ENCODE measurements around the gene TMEM238. TPM values are rescaled to one million over a fixed set of nuclear protein-coding genes. Genes with fewer than 3 reads are reported as not detected.

The TMEM238 gene
- total RNA-seq, 1 donor from 2014 or later, result 0.58 TPM

DNA sequence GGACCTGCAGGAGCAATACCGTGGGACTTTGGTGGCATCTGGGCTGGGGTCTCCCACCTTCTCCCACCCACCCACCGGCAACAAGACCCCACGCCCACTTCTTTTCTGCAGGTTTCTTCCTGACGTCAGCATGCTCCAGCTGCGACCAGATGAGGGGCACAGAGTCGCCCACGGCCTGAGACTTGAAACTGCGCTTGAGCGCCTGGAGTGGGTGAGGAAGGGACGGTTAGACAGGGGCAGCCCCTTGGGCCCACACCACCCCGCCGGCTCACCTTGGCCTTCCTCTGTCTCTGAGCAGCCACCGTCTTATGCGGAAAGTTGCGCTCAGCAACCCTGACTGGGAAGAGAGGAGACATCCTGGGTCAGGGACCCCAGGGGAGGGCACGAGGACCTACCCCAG lies 23.2 kb downstream of the TMEM238 start:
- no peak for DNase-seq (ENCODE audit: extremely low read depth, low read depth, low spot score)

DNA sequence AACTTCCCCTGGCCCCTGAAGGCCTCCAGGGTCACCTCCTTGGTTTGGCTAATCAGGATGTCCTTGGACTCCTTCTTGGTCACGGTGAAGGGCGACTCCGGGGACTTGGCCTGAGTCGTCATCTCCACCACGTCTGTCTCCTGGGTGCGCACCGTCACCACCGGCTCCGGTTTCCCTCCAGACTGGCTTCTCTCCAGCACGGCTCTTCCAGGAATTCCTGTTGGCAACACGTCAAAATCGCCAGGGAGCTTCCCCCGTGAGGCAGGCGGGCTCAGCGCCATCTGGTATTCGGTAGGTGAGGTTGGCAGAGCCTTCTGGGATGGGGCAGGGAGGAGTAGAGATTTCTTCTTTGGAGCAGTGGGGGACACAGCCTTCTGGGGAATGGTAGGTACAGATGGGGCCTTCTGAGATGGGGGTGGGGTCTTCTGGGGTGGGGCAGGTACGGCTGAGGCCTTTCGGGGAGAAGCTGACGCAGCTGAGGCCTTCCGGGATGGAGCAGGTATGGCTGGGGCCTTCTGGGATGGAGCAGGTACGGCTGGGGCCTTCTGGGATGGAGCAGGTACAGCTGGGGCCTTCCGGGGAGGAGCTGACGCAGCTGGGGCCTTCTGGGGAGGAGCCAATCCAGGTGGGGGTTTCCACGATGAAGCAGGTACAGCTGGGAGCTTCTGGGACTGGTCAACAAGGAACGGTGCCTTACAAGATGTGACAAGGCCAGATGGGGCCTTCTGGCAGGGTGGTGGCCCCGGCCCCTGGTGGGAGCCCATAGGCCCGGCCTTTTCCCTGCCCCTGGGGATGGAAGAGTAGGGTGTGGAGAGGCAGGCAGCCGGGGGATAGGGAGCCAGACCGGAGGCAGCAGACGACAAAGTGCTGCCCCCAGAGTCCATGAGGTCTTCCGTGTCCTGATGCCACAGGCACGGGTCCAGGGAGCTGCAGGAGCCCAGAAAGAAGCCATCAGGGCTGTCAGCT lies 24.9 kb downstream of the TMEM238 start:
- no peak for DNase-seq (ENCODE audit: extremely low read depth, low read depth, low spot score)

DNA sequence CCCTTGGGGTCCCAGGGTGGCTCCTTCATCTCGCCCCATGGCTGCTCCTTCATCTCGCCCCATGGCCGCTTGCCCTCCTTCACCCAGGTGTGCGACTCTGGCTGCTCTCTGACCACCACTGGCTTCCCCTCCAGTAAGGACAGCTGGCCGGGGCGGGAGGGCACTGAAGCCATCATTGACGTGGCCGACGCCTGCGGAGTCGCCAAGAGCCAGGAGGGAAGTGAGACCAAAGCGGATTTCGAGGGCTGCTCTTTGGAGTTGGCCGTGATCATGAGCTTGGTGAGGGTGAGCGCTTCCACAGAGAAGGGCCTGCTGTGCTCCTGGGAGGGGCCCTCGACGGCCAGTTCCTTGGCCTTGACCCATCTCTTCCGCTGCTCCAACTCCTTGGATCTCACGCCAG lies 25.6 kb downstream of the TMEM238 start:
- no peak for DNase-seq (ENCODE audit: extremely low read depth, low read depth, low spot score)

DNA sequence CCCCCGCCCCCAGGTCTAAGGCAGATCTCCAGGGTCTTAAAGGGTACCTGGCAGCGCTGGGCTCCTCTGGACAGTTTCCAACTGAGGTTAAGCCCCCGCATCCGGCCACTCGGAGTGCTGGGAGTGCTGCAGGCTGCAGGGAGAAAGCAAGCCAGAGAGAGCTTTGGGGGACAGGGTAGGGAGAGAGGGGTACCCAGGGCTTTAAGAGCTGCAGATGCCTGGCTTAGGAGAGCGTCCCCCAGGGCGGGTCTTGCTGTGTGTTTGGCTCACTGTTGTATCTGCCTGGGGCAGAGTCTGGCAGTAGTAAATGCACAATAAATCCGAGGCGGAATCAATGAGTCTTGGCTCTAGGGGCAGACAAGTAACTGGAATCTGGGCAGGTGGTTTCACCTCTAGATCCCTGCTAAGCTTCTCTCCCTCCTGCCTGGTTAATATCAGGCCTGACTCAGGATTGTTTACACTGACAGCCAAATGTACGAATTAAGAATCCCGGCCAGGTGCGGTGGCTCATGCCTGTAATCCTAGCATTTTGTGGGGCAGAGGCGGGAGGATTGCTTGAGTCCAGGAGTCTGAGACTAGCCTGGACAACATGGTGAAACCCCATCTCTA lies 28.8 kb downstream of the TMEM238 start:
- no peak for DNase-seq (ENCODE audit: extremely low read depth, low read depth, low spot score)

DNA sequence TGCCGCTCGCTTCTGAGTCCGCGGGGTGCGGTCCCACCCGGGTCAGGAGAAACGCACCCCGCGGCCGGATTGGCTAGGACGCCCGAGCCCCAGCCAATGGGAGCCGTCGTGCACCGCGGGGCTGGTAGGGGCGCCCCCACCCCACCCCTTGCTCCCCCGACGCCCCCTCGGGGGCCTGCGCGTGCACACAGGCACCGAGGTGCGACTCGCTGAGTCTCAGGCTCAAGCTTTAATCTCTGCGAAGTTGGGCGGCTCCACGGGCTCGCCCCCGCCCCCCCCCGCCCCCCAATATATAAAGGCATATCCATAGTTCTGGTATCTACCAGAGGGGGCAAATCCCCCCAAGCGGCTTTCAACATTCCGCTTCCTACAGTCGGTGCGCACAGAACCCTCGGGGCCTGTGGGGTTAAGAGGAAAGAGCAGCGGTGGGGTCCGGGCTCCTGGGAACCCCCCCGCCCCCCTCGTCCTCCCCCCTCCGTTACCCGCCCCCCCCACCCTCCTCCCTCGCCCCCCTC lies 29.3 kb downstream of the TMEM238 start, which contains the start of gene COX6B2:
TSS of gene COX6B2 (minus strand) at position 22 of the 515 bp plus-strand sequence. CDS start 198 bp downstream, outside the sequence.
- no peak for DNase-seq (ENCODE audit: extremely low read depth, low read depth, low spot score)

DNA sequence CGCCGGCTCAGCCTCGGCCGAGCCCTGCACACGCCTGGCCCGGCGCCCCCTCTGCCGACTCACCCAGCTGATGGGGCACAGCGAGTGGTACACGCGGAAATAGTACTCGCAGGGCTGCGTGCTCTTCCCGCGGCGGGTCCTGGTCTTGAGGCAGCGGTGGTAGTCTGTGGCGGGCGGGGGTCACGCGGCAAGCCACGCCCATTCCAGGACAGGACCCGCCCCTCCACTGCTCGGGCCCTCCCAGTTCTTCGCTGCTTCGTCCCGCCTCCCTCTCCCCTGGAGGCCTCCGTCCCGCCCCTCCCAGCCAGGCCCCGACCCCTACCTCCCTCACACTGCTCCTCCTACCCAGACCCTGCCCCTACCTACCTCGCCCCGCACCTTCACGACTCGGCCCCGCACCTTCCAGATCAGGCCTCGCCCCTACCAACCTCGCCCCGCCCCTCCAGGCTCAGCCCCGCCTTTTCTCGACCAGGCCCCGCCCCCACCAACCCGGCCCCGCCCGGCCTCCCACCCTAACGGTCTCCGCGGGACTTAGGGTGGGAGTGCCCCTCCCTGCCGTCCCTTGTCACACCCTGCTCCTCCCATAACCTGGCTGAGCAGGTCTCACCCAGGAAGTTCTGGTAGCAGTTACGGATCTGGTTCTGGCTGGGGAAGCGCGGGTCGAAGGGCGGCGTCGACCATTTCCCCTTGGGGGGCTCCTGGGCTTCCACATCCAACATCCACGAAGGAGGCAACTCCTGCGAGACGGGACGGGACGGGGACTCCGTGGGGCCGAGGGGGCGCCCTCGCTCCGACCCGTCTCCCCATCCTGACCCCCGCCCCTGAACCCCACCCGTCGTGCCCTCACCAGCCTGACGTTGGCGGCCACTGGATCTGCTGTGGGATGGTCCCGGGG lies 30.0 kb downstream of the TMEM238 start:
- no peak for DNase-seq (ENCODE audit: extremely low read depth, low read depth, low spot score)

DNA sequence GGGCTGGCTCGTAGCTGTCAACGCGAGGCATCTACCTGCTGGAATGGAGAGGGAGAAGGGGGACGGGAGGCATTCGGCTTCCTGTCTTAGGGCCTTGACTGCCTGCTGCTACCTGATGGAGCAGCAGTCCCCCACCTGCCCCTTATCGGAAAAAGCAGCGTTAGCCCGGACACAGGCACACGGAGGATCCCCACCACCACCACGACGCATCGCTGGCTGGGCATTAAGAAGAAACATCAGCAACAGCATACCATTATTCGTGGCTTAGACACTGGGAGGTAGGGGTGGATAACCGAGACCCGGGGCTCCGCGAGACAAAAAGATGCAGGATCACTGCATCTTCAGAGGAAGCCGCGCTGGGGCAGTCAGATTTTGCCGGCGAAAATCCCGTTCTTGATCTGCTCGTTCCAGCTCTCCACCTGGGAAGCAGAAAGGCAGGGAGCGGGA lies 30.7 kb downstream of the TMEM238 start:
- no peak for DNase-seq (ENCODE audit: extremely low read depth, low read depth, low spot score)

DNA sequence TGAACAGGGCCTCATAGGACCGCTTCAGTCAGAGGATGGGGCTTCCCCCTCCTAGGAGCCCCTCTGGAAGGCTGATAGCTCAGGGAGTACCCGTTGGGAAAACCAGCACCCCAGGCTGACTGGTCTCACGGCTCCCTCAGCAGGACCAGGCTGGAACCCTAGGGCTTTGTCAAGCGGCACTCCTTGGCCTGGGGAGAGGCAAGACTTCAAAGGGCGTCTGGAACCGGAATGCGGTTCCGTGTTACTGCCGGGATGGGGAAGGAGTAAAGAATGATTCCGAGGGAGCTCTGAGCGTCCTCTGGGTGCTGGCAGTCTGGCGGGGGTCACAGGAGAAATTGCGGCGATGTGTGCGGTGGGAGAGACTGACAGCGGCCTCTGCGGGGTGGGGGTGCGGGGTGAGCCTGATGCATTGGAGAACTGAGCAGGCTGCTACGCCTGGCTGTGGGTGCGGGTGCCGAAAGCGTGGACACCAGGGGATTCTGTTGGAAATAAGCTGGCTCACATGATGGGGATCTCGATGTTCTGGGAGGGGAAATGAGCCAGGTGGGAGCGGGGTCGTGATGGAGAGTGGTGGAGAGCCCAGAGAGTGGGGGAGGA lies 31.4 kb downstream of the TMEM238 start:
- no peak for DNase-seq (ENCODE audit: extremely low read depth, low read depth, low spot score)

DNA sequence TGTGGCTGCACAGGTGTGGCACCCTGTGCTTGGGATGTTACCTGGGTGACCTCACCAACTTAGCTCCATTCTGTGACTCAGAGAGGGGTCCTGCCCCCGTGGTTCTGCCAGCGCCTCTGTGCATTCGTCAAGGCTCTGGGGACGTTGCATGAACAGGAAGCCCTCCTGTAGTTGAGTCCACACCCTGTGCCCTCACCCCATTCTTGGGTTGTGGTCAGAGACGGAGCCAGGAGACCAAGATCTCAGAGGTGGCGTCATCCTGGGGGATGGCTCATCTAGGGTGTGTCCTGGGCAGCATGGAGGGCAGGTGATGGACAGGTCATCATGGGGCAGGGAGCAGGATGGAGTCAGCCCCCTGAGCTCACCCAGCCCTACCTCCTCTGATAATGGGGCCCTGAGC lies 32.1 kb downstream of the TMEM238 start:
- no peak for DNase-seq (ENCODE audit: extremely low read depth, low read depth, low spot score)

DNA sequence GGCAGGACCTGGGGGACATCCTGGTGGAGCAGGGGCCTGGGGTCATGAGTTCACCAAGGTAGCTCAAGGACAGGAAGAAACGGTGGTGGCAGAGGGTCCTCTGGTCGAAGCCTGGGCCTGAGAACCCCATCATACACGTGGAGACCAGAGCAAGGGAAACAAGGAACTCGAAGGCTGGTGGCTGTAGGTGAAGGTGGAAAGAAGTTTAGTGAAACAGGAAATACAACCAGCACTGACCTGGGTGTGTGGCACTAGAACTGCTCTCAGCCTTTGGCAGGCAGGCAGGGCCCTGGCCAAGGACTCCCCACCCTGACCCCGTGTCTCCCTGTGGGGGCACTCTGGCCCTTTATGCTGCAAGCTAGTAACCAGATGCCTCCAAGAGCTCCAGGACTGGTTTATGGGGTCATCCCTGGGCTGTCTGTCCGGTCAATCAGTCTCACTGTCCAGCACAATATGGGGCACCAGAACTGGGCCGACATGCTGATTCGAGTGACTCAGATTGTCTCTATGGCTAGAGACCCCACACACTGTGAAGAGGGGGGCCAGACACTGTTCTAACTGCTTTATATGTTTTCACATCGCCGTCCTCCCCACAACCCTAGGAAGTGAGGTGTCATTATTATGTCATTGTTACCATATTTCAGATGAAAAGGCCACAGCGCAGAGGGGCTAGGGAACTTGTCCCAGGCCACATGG lies 33.3 kb downstream of the TMEM238 start:
- DNase-seq (ENCODE audit: extremely low read depth, low read depth, low spot score), result no peak

DNA sequence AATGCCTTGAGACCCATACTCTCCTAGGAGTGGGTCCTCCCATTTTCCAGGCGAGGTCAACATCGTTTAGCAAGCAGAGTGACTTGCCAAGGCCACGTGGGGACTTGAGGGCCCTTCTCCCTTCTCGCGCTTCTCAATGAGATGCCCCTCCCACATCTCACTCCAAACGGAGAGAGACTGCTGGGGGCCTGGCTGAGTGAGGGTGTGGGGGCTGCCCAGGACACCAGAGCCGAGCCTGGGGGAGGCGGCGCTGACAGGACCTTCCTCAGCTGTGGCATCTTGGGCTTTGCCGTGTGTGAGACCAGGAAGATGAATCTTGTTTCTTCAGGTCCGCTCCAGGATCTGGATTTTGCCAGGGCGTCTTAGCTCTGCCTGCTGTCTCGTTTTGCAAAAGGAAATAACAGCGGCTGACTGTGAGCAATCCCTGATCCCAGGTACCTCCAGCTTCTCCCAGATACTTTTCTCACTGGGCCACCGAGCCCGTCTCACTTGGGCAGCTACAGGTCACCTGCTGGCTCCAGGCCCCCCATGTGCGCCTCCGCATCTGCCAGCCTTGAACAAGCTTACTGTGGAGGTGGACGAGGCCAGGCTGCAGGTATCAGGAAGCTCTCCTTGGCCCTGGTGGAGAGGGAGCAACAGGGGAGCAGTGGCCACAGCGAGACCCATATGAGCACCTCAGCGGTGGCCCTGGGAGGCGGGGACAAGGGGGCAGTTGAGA lies 35.6 kb downstream of the TMEM238 start:
- no peak for DNase-seq (ENCODE audit: extremely low read depth, low read depth, low spot score)

DNA sequence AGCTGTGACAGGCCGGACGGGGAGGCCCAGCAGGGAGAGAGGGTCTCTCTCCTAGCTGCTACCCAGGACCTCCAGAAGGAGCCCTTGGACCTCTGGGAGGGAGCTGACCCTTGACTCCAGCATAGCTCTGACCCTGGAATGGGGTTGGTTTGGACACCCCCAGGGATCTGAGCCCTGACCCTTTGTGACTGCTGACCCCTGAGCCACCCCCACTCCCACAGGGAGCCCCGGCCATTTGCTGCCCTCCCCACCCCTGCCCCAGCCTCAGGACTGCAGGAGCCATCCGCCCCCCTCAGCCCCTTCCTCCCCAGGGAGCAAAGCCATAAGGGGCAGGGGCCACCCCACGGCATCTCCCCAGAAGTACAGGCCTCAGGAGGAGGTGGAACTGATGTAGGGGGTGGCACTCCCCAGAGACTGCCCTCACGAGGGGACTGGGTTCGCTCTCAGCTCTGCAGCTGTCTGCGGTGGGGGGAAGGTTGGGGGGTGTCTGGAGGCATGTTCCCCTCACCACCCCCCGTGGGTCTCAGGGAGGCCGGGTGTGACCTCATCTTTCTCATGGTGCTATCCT lies 36.6 kb downstream of the TMEM238 start:
- no peak for DNase-seq (ENCODE audit: extremely low read depth, low read depth, low spot score)

DNA sequence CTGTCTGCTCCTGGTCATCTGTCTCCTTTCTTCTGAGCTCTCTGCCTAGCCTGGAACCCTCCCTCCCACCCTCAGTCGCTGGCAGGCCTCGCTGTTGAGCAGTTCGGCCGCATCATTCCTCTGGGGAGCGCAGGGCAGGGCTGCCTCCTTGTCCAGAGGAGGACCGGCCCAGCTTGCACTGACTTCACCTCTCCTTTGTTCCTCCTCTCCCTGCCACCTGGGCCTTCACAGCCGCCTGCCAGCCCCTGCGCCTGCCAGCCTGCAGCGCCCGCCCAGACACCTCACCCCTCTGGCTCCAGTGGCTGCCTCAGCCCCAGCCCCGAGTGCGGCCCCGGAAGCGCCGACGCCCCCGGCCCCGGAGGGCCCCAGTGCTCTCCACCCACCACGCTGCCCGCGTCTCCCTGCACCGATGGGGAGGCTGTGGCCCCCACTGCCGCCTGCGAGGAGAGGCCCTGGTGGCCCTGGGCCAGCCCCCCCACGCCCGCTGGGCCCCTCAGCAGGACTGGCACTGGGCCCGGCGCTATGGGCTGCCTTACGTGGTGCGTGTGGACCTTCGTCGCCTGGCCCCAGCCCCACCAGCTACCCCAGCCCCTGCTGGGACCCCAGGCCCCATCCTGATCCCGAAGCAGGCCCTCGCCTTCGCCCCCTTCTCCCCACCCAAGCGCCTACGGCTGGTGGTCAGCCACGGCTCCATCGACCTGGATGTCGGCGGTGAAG lies 37.2 kb downstream of the TMEM238 start:
- DNase-seq (ENCODE audit: extremely low read depth, low read depth, low spot score), result no peak

DNA sequence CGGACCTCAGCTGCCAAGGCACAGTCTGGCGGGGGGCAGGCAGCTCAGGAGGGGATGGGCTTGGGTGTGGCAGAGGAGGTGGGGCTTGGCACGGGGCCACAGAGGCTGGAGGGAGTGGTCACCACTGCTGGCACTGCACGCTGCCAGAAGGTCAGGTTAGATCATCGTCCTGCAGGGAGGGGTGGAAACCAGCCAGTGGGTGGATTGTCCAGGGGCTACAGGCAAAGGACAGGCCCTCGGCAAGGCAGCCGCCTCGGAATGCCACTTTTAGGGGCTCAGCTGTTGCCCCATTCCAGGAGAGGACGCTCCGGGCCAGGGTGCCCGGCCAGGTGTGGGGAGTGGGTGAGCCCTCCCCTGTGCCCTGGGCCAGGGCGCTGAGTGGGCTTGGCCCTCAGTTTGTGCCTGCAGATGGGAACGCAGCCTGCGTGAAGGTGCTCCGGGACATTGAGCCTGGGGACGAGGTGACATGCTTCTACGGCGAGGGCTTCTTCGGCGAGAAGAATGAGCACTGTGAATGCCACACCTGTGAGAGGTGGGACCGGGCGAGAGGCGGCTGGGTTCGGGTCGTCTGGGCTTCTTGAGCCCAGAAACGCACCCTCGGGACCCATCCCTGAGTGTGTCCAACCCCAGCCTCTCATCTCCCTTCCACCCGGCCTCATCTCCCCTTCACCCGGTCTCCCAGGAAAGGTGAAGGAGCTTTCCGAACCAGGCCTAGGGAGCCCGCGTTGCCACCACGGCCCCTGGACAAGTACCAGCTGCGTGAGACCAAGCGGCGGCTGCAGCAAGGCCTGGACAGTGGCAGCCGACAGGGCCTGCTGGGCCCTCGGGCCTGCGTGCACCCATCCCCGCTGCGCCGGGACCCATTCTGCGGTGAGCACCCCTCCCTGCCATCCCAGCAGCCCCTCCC lies 38.0 kb downstream of the TMEM238 start:
- no peak for DNase-seq (ENCODE audit: extremely low read depth, low read depth, low spot score)

DNA sequence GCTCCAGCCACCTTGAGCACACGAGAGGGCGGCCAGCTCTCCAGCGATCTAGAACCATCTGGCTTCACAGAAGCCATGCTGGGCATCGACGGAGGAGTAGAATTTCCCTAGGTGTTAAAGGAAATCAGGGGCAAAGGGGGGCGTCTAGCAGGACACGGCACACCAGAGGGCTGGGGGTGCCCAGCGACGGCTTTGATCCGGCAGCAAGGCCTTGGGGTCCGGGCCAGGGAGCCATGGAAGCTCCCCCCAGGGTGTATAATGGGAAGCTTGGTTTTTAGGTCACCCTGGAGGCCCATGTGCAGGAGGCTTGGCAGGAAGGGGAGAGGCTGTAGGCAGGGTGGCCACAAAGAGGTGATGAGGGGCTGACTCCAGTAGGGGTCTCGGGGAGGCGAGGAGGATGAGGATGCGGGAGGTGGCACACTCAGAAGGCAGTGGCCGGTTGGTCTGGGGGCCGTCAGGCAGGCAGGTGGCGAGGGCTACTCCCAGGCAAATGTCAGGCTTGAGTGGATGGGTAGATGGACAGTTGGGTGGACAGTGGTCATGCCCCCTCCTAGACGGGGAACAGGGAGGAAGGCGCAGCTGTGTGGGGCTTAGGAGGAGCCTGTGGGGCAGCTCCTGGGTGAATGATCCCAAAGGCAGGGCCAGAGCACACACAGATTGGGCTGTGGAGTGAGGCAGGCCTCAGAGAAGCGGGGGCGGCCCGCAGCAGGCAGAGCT lies 38.8 kb downstream of the TMEM238 start:
- no peak for DNase-seq (ENCODE audit: extremely low read depth, low read depth, low spot score)

DNA sequence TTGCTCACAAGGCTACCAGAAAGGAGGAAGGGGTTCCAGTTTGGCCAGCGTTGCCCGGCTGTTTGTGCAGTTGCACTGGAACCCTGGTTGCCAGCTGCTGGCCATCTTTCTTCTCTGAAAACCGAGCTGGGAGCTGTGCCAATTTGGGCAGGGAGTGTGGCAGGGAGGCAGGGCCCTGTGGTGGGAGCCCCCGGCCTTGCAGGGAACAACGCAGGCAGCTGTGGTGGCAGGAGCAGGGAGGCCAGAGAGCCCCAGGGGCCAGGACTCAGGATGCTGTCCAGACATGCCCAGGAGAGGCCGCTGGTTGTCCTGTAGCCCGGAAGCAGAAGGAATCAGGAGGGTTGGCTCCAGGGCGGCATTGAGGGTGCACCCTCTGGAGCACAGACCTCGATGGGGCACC lies 39.6 kb downstream of the TMEM238 start:
- no peak for DNase-seq (ENCODE audit: extremely low read depth, low read depth, low spot score)

Data from glomerular endothelial cell (primary cell).